ENCODE data around the gene MTMR3.

The MTMR3 gene

GRCh38 chr22:30027169-30027568 lies 144.2 kb downstream of the MTMR3 start:
- DNase-seq (ENCODE audit: low read depth in 2 of 2) = no peak

- no peak for DNase-seq (ENCODE audit: low read depth in 2 of 2)
Observed at GRCh38 chr22:30027791-30028190, 144.8 kb downstream of the MTMR3 start.

- DNase-seq (ENCODE audit: low read depth in 2 of 2) = no peak
Observed at GRCh38 chr22:30028731-30029130, 145.8 kb downstream of the MTMR3 start.

- no peak for DNase-seq (ENCODE audit: low read depth in 2 of 2)
Observed at GRCh38 chr22:30029512-30029911, 146.5 kb downstream of the MTMR3 start.

GRCh38 chr22:30030329-30030728 lies 147.4 kb downstream of the MTMR3 start:
- DNase-seq (ENCODE audit: low read depth in 2 of 2) = no peak

- DNase-seq (ENCODE audit: low read depth in 2 of 2) = no peak
Observed at GRCh38 chr22:30031328-30031727, 148.4 kb downstream of the MTMR3 start.

- DNase-seq (ENCODE audit: low read depth in 2 of 2) = no peak
Observed at GRCh38 chr22:30031764-30032455, 148.9 kb downstream of the MTMR3 start.

GRCh38 chr22:30033137-30033536 lies 150.2 kb downstream of the MTMR3 start:
- DNase-seq (ENCODE audit: low read depth in 2 of 2) = no peak

- DNase-seq (ENCODE audit: low read depth in 2 of 2) = no peak
Observed at GRCh38 chr22:30033901-30034300, 150.9 kb downstream of the MTMR3 start.

GRCh38 chr22:30036656-30037055 lies 153.7 kb downstream of the MTMR3 start:
- no peak for DNase-seq (ENCODE audit: low read depth in 2 of 2)

- DNase-seq (ENCODE audit: low read depth in 2 of 2) = no peak
Observed at GRCh38 chr22:30038219-30038618, 155.2 kb downstream of the MTMR3 start.

- DNase-seq (ENCODE audit: low read depth in 2 of 2) = no peak
Observed at GRCh38 chr22:30040499-30041260, 157.7 kb downstream of the MTMR3 start.

GRCh38 chr22:30041475-30041874 lies 158.5 kb downstream of the MTMR3 start:
- no peak for DNase-seq (ENCODE audit: low read depth in 2 of 2)

GRCh38 chr22:30041881-30042280 lies 158.9 kb downstream of the MTMR3 start:
- DNase-seq (ENCODE audit: low read depth in 2 of 2) = no peak

- DNase-seq (ENCODE audit: low read depth in 2 of 2) = no peak
Observed at GRCh38 chr22:30043161-30043560, 160.2 kb downstream of the MTMR3 start.

GRCh38 chr22:30044369-30044768 lies 161.4 kb downstream of the MTMR3 start:
- DNase-seq (ENCODE audit: low read depth in 2 of 2) = no peak

- no peak for DNase-seq (ENCODE audit: low read depth in 2 of 2)
Observed at GRCh38 chr22:30044881-30045493, 162.0 kb downstream of the MTMR3 start.

GRCh38 chr22:30045494-30045887 lies 162.5 kb downstream of the MTMR3 start:
- DNase-seq (ENCODE audit: low read depth in 2 of 2) = no peak

- DNase-seq (ENCODE audit: low read depth in 2 of 2) = no peak
Observed at GRCh38 chr22:30045901-30046715, 163.1 kb downstream of the MTMR3 start.

- DNase-seq (ENCODE audit: low read depth in 2 of 2) = no peak
Observed at GRCh38 chr22:30046716-30047363, 163.9 kb downstream of the MTMR3 start.

GRCh38 chr22:30047364-30047738 lies 164.4 kb downstream of the MTMR3 start:
- no peak for DNase-seq (ENCODE audit: low read depth in 2 of 2)

GRCh38 chr22:30048681-30049080 lies 165.7 kb downstream of the MTMR3 start:
- DNase-seq (ENCODE audit: low read depth in 2 of 2) = no peak
